ENCODE results near the gene AEN. TPM values are rescaled to one million over a fixed set of nuclear protein-coding genes. Genes with fewer than 3 reads are reported as not detected.

AEN gene
- polyA plus RNA-seq, 1 experiment, result 45.5 TPM

DNA sequence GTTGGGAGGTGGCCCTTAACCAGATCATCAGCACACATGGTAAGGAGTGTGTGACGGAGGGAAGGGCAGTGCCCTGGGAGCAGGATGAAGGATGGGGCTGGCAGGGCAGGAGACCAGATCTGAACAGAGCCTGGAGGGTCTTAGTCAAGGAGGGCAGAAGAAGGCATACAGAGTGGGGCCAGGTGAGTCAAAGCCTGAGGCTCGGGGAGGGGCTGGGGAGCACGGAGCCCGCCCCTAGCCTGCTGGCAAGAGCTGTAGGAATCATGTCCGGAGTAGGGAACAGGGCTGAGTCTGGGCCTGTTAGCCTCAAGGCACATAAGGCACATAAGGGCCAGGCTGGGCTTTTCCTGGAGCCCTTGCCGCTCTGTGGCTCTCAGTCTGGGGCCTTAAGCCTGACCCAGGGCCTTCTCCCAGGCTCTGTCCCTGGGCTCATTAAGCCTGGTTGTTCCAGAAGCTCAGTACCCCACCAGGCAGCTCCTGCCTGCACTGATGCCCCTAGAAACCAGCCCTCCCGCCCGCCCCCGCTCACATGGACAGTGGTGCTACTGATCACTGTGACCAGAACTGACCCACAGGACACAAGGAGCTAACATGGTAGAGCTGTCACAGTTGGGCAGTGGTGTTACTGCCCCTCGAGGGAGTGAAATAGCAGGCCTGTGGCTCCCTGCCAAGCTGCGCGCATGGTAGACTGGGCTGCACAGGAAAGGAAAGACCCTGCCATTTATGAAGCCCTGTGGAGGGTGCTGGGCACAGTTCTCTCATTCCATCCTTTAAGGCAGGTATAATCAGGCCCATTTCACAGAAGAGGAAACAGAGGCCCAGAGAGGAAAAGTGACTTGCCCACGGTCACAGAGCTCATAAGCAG is 32.3 kb downstream of the AEN start:
- no peak overlapping the region for H3K4me3 ChIP-seq (ENCODE audit: low read depth, low read length)
- DNase-seq (ENCODE audit: low read depth), result no peak
- no peaks in the 10 kb centered on the region for H3K27me3 ChIP-seq (ENCODE audit: control insufficient read depth, insufficient read depth, low read length)
- ChIA-PET CTCF (interaction anchor here (1.2 to 3.5 kb wide), 4 partner anchors 12 to 252 kb away, joined by 3 to 17 read pairs (median 4); no protein-coding TSS in a partner anchor), POLR2A (no interaction called here)
- H3K36me3 ChIP-seq (ENCODE audit: control insufficient read depth, insufficient read depth, low read length), result no peaks in the 10 kb centered on the region
- no peak for TF ChIP-seq CTCF (IDR thresholded peaks at IDR 0.05; ENCODE audit: insufficient read depth, low read depth, low read length)

DNA sequence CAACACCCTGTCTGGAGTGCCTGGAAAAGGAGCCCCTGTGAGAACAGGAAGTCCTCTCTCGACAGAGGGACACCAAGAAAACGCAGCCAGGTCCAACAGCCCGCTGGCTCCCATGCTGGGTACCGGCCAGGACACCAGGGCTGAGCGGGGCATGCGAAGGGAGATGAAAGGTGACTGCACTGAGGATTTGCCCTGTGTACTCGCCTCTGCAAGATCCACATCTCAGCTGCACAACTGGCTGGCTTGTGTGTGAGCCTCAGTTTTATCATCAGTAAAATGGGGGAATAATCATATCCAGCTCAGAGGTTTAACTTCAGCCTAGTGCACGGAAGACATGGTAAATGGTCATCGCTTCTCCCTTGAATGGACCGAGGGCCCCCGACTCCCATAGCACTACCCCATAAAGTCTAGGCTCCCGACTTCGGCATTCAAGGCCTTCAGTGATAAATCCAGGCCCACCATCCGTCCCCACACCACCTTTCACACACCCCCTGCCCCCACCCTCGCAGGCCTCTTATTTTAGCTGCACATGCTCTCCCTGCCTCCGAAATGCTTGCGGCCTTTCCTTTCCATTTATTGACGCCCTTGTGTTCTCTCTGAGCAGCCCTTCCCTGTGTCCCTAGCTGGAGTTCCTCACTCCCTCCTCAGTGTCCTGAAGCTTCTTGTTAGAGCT is 33.4 kb downstream of the AEN start:
- Histone ChIP-seq H3K4me3 (ENCODE audit: low read depth, low read length) (no peak overlapping the region), H3K36me3 (ENCODE audit: control insufficient read depth, insufficient read depth, low read length) (no peaks in the 10 kb centered on the region), H3K27me3 (ENCODE audit: control insufficient read depth, insufficient read depth, low read length) (0 out of 2 replicates have a peak, but pooled peaks cover 1% of the 10 kb centered on the region)
- TF ChIP-seq CTCF (IDR thresholded peaks at IDR 0.05; ENCODE audit: insufficient read depth, low read depth, low read length), result no peak
- no peak for DNase-seq (ENCODE audit: low read depth)
- POLR2A ChIA-PET, result no interaction called here
- CTCF ChIA-PET, result interaction anchor here (1.2 to 3.5 kb wide), 5 partner anchors 10 to 224 kb away, joined by 3 to 17 read pairs (median 4); no protein-coding TSS in a partner anchor

DNA sequence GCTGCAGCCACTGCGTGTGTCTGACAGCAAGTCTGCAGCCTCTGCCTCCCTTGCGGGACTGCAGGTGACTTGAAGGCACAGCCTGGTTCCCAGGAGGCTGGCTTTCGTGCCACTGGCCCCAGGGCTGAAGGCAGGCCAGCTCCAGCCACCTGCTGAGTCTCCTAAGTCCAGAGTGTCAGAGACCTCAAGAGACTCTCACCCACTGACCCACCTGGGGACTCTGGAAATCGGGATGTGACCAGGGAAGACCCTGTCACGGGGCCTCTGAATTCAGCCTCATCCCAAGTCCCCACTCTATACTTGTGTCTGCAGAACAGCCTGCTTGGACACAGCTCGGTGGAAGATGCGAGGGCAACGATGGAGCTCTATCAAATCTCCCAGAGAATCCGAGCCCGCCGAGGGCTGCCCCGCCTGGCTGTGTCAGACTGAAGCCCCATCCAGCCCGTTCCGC is 34.0 kb downstream of the AEN start:
- Histone ChIP-seq H3K36me3 (ENCODE audit: control insufficient read depth, insufficient read depth, low read length) (no peaks in the 10 kb centered on the region), H3K4me3 (ENCODE audit: low read depth, low read length) (no peak overlapping the region), H3K27me3 (ENCODE audit: control insufficient read depth, insufficient read depth, low read length) (0 out of 2 replicates have a peak, but pooled peaks cover 1% of the 10 kb centered on the region)
- ChIA-PET CTCF (interaction anchor here (1.2 to 3.5 kb wide), 4 partner anchors 179 to 523 kb away, joined by 4 to 17 read pairs (median 8); no protein-coding TSS in a partner anchor), POLR2A (no interaction called here)
- TF ChIP-seq CTCF (IDR thresholded peaks at IDR 0.05; ENCODE audit: insufficient read depth, low read depth, low read length), result no peak
- DNase-seq (ENCODE audit: low read depth), result no peak

GRCh38 chr15:88655800-88656488 is 34.8 kb downstream of the AEN start:
- H3K36me3 ChIP-seq (ENCODE audit: control insufficient read depth, insufficient read depth, low read length), result no peaks in the 10 kb centered on the region
- no peak for TF ChIP-seq CTCF (IDR thresholded peaks at IDR 0.05; ENCODE audit: insufficient read depth, low read depth, low read length)
- no peak for DNase-seq (ENCODE audit: low read depth)
- ChIA-PET POLR2A (no interaction called here), CTCF (interaction anchor here (0.6 to 6.7 kb wide), 19 partner anchors 18 to 522 kb away, joined by 3 to 72 read pairs (median 4); partner anchors contain the start of gene ISG20)
- H3K27me3 ChIP-seq (ENCODE audit: control insufficient read depth, insufficient read depth, low read length), result 0 out of 2 replicates have a peak, but pooled peaks cover 1% of the 10 kb centered on the region
- H3K4me3 ChIP-seq (ENCODE audit: low read depth, low read length), result no peak overlapping the region

Measured in BJ (cell line).